ENCODE data around the gene PRUNE2.
"Not testable (repeated sequence)": the region's sequence is repeated elsewhere in the genome, so short reads cannot be mapped to it uniquely, and the experiment has no call there.

PRUNE2 gene

GRCh38 chr9:76758476-76758875 is 147.4 kb downstream of the PRUNE2 start:
- no peak for DNase-seq (ENCODE audit: low read depth, low spot score)
- no peak overlapping the region for H3K9ac ChIP-seq (ENCODE audit: insufficient read length)
- H3K27ac ChIP-seq = no peak overlapping the region
- no peak for TF ChIP-seq POLR2AphosphoS5 (IDR thresholded peaks at IDR 0.05; ENCODE audit: borderline replicate concordance, low read depth, low read length)
- no peak for TF ChIP-seq EZH2 (IDR thresholded peaks at IDR 0.05)
- H3K4me3 ChIP-seq = no peak overlapping the region
- H3K9me3 ChIP-seq (ENCODE audit: low read depth, low read length) = no peaks in the 10 kb centered on the region
- no peaks in the 10 kb centered on the region for H3K36me3 ChIP-seq (ENCODE audit: insufficient read depth, low read length)

- Histone ChIP-seq H3K9me3 (ENCODE audit: low read depth, low read length) (no peaks in the 10 kb centered on the region), H3K36me3 (ENCODE audit: insufficient read depth, low read length) (no peaks in the 10 kb centered on the region), H3K4me3 (no peak overlapping the region), H3K27ac (no peak overlapping the region), H3K9ac (ENCODE audit: insufficient read length) (no peak overlapping the region)
- no peak for DNase-seq (ENCODE audit: low read depth, low spot score)
- TF ChIP-seq EZH2 (IDR thresholded peaks at IDR 0.05) (no peak), POLR2AphosphoS5 (IDR thresholded peaks at IDR 0.05; ENCODE audit: borderline replicate concordance, low read depth, low read length) (no peak), FOXP2 (optimal IDR thresholded peaks at IDR 0.05; ENCODE audit: control extremely low read depth, extremely low read length, insufficient read depth) (no peak)
These were observed 148.8 kb downstream of the PRUNE2 start for GRCh38 chr9:76756941-76757673.

- no peak overlapping the region for H3K27ac ChIP-seq
- no peak for DNase-seq (ENCODE audit: low read depth, low spot score)
- H3K9me3 ChIP-seq (ENCODE audit: low read depth, low read length) = no peaks in the 10 kb centered on the region
- TF ChIP-seq EZH2 (IDR thresholded peaks at IDR 0.05) = no peak
- no peak for TF ChIP-seq POLR2AphosphoS5 (IDR thresholded peaks at IDR 0.05; ENCODE audit: borderline replicate concordance, low read depth, low read length)
- no peak for TF ChIP-seq FOXP2 (optimal IDR thresholded peaks at IDR 0.05; ENCODE audit: control extremely low read depth, extremely low read length, insufficient read depth)
- H3K9ac ChIP-seq (ENCODE audit: insufficient read length) = no peak overlapping the region
- H3K36me3 ChIP-seq (ENCODE audit: insufficient read depth, low read length) = no peaks in the 10 kb centered on the region
- no peak overlapping the region for H3K4me3 ChIP-seq
These were observed 149.7 kb downstream of the PRUNE2 start for GRCh38 chr9:76756268-76756640.

- Histone ChIP-seq H3K9ac (ENCODE audit: insufficient read length) (no peak overlapping the region), H3K9me3 (ENCODE audit: low read depth, low read length) (no peaks in the 10 kb centered on the region), H3K36me3 (ENCODE audit: insufficient read depth, low read length) (no peaks in the 10 kb centered on the region), H3K27ac (no peak overlapping the region), H3K4me3 (no peak overlapping the region)
- TF ChIP-seq FOXP2 (optimal IDR thresholded peaks at IDR 0.05; ENCODE audit: control extremely low read depth, extremely low read length, insufficient read depth) (no peak), EZH2 (IDR thresholded peaks at IDR 0.05) (no peak)
- no peak for DNase-seq (ENCODE audit: low read depth, low spot score)
These were observed 154.9 kb downstream of the PRUNE2 start for GRCh38 chr9:76751001-76751400.

- no peaks in the 10 kb centered on the region for H3K9me3 ChIP-seq (ENCODE audit: low read depth, low read length)
- H3K4me3 ChIP-seq = no peak overlapping the region
- H3K36me3 ChIP-seq (ENCODE audit: insufficient read depth, low read length) = no peaks in the 10 kb centered on the region
- no peak overlapping the region for H3K9ac ChIP-seq (ENCODE audit: insufficient read length)
- no peak overlapping the region for H3K27ac ChIP-seq
- TF ChIP-seq POLR2AphosphoS5 (IDR thresholded peaks at IDR 0.05; ENCODE audit: borderline replicate concordance, low read depth, low read length) = no peak
- TF ChIP-seq FOXP2 (optimal IDR thresholded peaks at IDR 0.05; ENCODE audit: control extremely low read depth, extremely low read length, insufficient read depth) = no peak
- TF ChIP-seq EZH2 (IDR thresholded peaks at IDR 0.05) = no peak
- DNase-seq (ENCODE audit: low read depth, low spot score) = no peak
These were observed 161.6 kb downstream of the PRUNE2 start for GRCh38 chr9:76744336-76744735.

GRCh38 chr9:76743931-76744330 is 162.0 kb downstream of the PRUNE2 start:
- Histone ChIP-seq H3K9me3 (ENCODE audit: low read depth, low read length) (no peaks in the 10 kb centered on the region), H3K27ac (no peak overlapping the region), H3K36me3 (ENCODE audit: insufficient read depth, low read length) (no peaks in the 10 kb centered on the region), H3K4me3 (no peak overlapping the region), H3K9ac (ENCODE audit: insufficient read length) (no peak overlapping the region)
- no peak for DNase-seq (ENCODE audit: low read depth, low spot score)
- TF ChIP-seq POLR2AphosphoS5 (IDR thresholded peaks at IDR 0.05; ENCODE audit: borderline replicate concordance, low read depth, low read length) = no peak
- TF ChIP-seq EZH2 (IDR thresholded peaks at IDR 0.05) = no peak
- TF ChIP-seq FOXP2 (optimal IDR thresholded peaks at IDR 0.05; ENCODE audit: control extremely low read depth, extremely low read length, insufficient read depth) = no peak

- H3K9ac ChIP-seq (ENCODE audit: insufficient read length); DNase-seq (ENCODE audit: low read depth, low spot score); H3K36me3 ChIP-seq (ENCODE audit: insufficient read depth, low read length); H3K27ac ChIP-seq; H3K9me3 ChIP-seq (ENCODE audit: low read depth, low read length); H3K4me3 ChIP-seq: not testable (repeated sequence)
These were observed 163.0 kb downstream of the PRUNE2 start for GRCh38 chr9:76742890-76743289.

GRCh38 chr9:76741524-76741923 is 164.4 kb downstream of the PRUNE2 start:
- H3K9ac ChIP-seq (ENCODE audit: insufficient read length) = no peak overlapping the region

GRCh38 chr9:76738402-76738801 is 167.5 kb downstream of the PRUNE2 start:
- H3K36me3 ChIP-seq (ENCODE audit: insufficient read depth, low read length) = no peaks in the 10 kb centered on the region
- no peak overlapping the region for H3K4me3 ChIP-seq
- DNase-seq (ENCODE audit: low read depth, low spot score) = no peak
- H3K9me3 ChIP-seq (ENCODE audit: low read depth, low read length) = no peaks in the 10 kb centered on the region
- H3K27ac ChIP-seq = no peak overlapping the region
- no peak overlapping the region for H3K9ac ChIP-seq (ENCODE audit: insufficient read length)
- TF ChIP-seq POLR2AphosphoS5 (IDR thresholded peaks at IDR 0.05; ENCODE audit: borderline replicate concordance, low read depth, low read length) (no peak), FOXP2 (optimal IDR thresholded peaks at IDR 0.05; ENCODE audit: control extremely low read depth, extremely low read length, insufficient read depth) (no peak), EZH2 (IDR thresholded peaks at IDR 0.05) (no peak)

More at GRCh38 chr9:76741524-76741923, 164.4 kb downstream of the PRUNE2 start:
- DNase-seq (ENCODE audit: low read depth, low spot score) = no peak
- TF ChIP-seq EZH2 (IDR thresholded peaks at IDR 0.05) (no peak), FOXP2 (optimal IDR thresholded peaks at IDR 0.05; ENCODE audit: control extremely low read depth, extremely low read length, insufficient read depth) (no peak), POLR2AphosphoS5 (IDR thresholded peaks at IDR 0.05; ENCODE audit: borderline replicate concordance, low read depth, low read length) (no peak)
- H3K27ac ChIP-seq = no peak overlapping the region
- no peaks in the 10 kb centered on the region for H3K9me3 ChIP-seq (ENCODE audit: low read depth, low read length)
- H3K36me3 ChIP-seq (ENCODE audit: insufficient read depth, low read length) = no peaks in the 10 kb centered on the region
- no peak overlapping the region for H3K4me3 ChIP-seq
